Common myeloid progenitor, CD34-positive (primary cell): ENCODE data around the gene NDUFAF7.

ENCODE experiments used
- CTCF ChIA-PET: fragments of 350-600 bp; sonication (Branson Sonifier 250); formaldehyde crosslinking; loops from one replicate; lab custom pipeline; 2021; ENCODE audit warnings: antibody characterized with exemption; lab: Charles Lee
- POLR2A ChIA-PET: fragments of 350-600 bp; sonication (Branson Sonifier 250); formaldehyde crosslinking; loops from one replicate; lab custom pipeline; 2021; ENCODE audit warnings: antibody characterized with exemption; lab: Charles Lee
- DNase-seq, 3 donors: peaks; one replicate each; pipeline versions ENCODE4 v3.0.0 to v3.0.0-alpha.2; 2013
- H3K27ac ChIP-seq, 2 experiments: 1 replicate in 1 of 2; 2 replicates in 1 of 2; pipeline ENCODE4 v1.7.0; 2013; ENCODE audit warnings: inconsistent platforms in 2 of 2, low read length in 2 of 2, mild to moderate bottlenecking in 2 of 2, low read depth in 1 of 2, moderate library complexity in 1 of 2; ENCODE audit not compliant: severe bottlenecking in 2 of 2, insufficient read depth in 1 of 2, poor library complexity in 1 of 2
- H3K27me3 ChIP-seq, 5 experiments: replicated peaks in 2 of 5; 1 replicate in 3 of 5; 2 replicates in 2 of 5; pipeline versions ENCODE4 v1.6.1 to v1.7.0; 2013; ENCODE audit warnings: low read length in 4 of 5, mild to moderate bottlenecking in 2 of 5, moderate library complexity in 2 of 5, inconsistent platforms in 1 of 5; ENCODE audit not compliant: insufficient read depth in 5 of 5, control insufficient read depth in 4 of 5
- H3K36me3 ChIP-seq, 4 experiments: 1 replicate in 2 of 4; 2 replicates in 2 of 4; pipeline versions ENCODE4 v1.6.1 to v1.7.0; 2013; ENCODE audit warnings: low read length in 3 of 4, control low read depth in 1 of 4, mild to moderate bottlenecking in 1 of 4; ENCODE audit not compliant: control insufficient read depth in 4 of 4, insufficient read depth in 4 of 4
- H3K4me1 ChIP-seq, 4 experiments: 1 replicate in 3 of 4; 2 replicates in 1 of 4; pipeline versions ENCODE4 v1.6.1 to v1.7.1; 2013; ENCODE audit warnings: low read length in 3 of 4, mild to moderate bottlenecking in 3 of 4, control low read depth in 1 of 4, inconsistent platforms in 1 of 4, moderate library complexity in 1 of 4; ENCODE audit not compliant: control insufficient read depth in 4 of 4, insufficient read depth in 4 of 4; ENCODE audit errors: control extremely low read depth in 1 of 4
- H3K4me3 ChIP-seq, 7 experiments: 1 replicate in 4 of 7; 2 replicates in 3 of 7; pipeline versions ENCODE4 v1.5.1 to v1.7.0; 2013; ENCODE audit warnings: mild to moderate bottlenecking in 7 of 7, low read length in 6 of 7, moderate library complexity in 6 of 7, inconsistent platforms in 2 of 7, low read depth in 2 of 7, control low read depth in 1 of 7; ENCODE audit not compliant: insufficient read depth in 4 of 7, control insufficient read depth in 1 of 7; ENCODE audit errors: extremely low read depth in 1 of 7
- H3K9me3 ChIP-seq, 5 experiments: 1 replicate in 4 of 5; 2 replicates in 1 of 5; pipeline versions ENCODE4 v1.6.1 to v1.7.1; 2013; ENCODE audit warnings: low read length in 4 of 5, mild to moderate bottlenecking in 2 of 5, inconsistent platforms in 1 of 5, low read depth in 1 of 5, moderate library complexity in 1 of 5; ENCODE audit not compliant: control insufficient read depth in 4 of 5, insufficient read depth in 2 of 5; ENCODE audit errors: control extremely low read depth in 1 of 5
- WGBS: methylation state at CpG from one replicate; pipeline ENCODE4 v1.1.5; 2013; ENCODE audit not compliant: insufficient coverage; 5-methylcytosine and 5-hydroxymethylcytosine counted together

NDUFAF7 gene

DNA sequence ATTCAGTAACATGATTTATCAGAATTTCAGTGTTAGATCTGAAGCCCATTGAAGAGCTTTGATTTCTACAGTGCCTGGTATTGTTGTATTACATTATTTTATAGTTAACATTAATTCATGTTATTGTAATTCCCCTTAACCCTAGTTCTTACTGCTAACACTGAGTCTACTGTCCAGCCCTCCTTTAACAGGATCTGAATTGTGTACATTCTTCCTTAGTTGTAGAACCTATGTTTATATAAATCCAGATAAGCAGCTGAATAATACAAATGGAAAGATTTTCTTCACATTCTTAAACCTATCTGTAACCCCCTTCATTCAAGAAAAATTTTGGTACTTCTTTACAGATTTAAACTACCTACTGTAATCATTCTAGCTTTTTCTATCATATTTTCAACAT is 14.7 kb downstream of the NDUFAF7 start:
- Histone ChIP-seq H3K27ac (no peak overlapping the region), H3K36me3 (peaks cover 14 to 80% (median 61%) of the 10 kb centered on the region in 4 experiments), H3K4me3 (no peak overlapping the region), H3K4me1 (no peaks in the 10 kb centered on the region), H3K27me3 (no peaks in the 10 kb centered on the region), H3K9me3 (no peaks in the 10 kb centered on the region)
- CTCF ChIA-PET = interaction anchor here (1.0 kb wide), 1 partner anchor 11 kb away, joined by 5 read pairs; no protein-coding TSS in a partner anchor
- DNase-seq = no peak
- POLR2A ChIA-PET = no interaction called here

- no peak for DNase-seq
- H3K27me3 ChIP-seq = no peaks in the 10 kb centered on the region
- H3K9me3 ChIP-seq = no peaks in the 10 kb centered on the region
- no peaks in the 10 kb centered on the region for H3K4me1 ChIP-seq
- no peak overlapping the region for H3K4me3 ChIP-seq
- peak overlapping the region in 1 of 2 experiments; percentile 38 for H3K27ac ChIP-seq
- peaks cover 16 to 80% (median 57%) of the 10 kb centered on the region in 4 experiments for H3K36me3 ChIP-seq
- ChIA-PET CTCF (interaction anchor here (0.6 to 2.1 kb wide), 4 partner anchors 12 to 142 kb away, joined by 3 to 8 read pairs (median 4); no protein-coding TSS in a partner anchor), POLR2A (no interaction called here)
- 100% methylated on average over 1 of the region's 5 CpGs for WGBS
Measured at GRCh38 chr2:37250869-37251740, 19.6 kb downstream of the NDUFAF7 start.

DNA sequence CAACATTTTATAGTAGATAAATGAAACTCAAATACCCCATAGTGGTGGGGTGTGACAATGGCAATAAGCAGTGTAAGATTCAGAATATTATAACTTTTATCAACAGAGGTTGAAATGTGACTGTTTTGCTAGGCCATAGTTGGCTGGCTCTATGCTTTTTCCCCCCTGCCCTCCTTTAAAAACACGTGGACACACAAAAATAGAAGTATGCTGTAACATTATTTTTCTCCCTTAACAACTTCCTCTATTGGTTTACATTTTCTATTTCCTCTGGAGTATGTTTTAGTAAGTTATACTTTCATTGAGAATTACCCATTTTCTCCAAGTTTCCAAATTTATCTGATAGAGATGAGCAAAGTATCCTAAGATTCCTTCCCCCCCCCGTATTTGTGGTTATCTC is 31.1 kb downstream of the NDUFAF7 start:
- Histone ChIP-seq H3K27ac (no peak overlapping the region), H3K9me3 (no peaks in the 10 kb centered on the region), H3K4me3 (no peak overlapping the region), H3K4me1 (peaks cover 0 to 6% (median 1%) of the 10 kb centered on the region in 4 experiments), H3K36me3 (peaks cover 5 to 44% (median 18%) of the 10 kb centered on the region in 4 experiments), H3K27me3 (no peaks in the 10 kb centered on the region)
- peak in 2 of 3 donors; percentile 15 to 30 for DNase-seq
- CTCF ChIA-PET = interaction anchor here (0.7 to 2.4 kb wide), 3 partner anchors 11 to 105 kb away, joined by 3 to 8 read pairs (median 3); no protein-coding TSS in a partner anchor
- POLR2A ChIA-PET = interaction anchor here (0.6 kb wide), 1 partner anchor 120 kb away, joined by 3 read pairs; no protein-coding TSS in a partner anchor
- WGBS = no CpG with 5 or more reads among the region's 2 CpGs

GRCh38 chr2:37263839-37264238 is 32.4 kb downstream of the NDUFAF7 start:
- CTCF ChIA-PET = interaction anchor here (1.4 to 2.4 kb wide), 2 partner anchors 12 to 84 kb away, joined by 3 to 8 read pairs; no protein-coding TSS in a partner anchor

GRCh38 chr2:37267685-37268084 is 36.2 kb downstream of the NDUFAF7 start:
- peaks cover 13 to 68% (median 26%) of the 10 kb centered on the region in 4 experiments for H3K36me3 ChIP-seq
- H3K27me3 ChIP-seq = no peaks in the 10 kb centered on the region
- CTCF ChIA-PET = interaction anchor here (1.2 kb wide), 1 partner anchor 11 kb away, joined by 3 read pairs; no protein-coding TSS in a partner anchor
- no peak for DNase-seq
- H3K4me3 ChIP-seq = no peak overlapping the region
- POLR2A ChIA-PET = no interaction called here
- H3K4me1 ChIP-seq = peaks cover 0 to 1% (median under 1%) of the 10 kb centered on the region in 4 experiments
- no peak overlapping the region for H3K27ac ChIP-seq
- H3K9me3 ChIP-seq = no peaks in the 10 kb centered on the region

More at GRCh38 chr2:37263839-37264238, 32.4 kb downstream of the NDUFAF7 start:
- Histone ChIP-seq H3K4me3 (no peak overlapping the region), H3K36me3 (peaks cover 5 to 45% (median 16%) of the 10 kb centered on the region in 4 experiments), H3K27ac (no peak overlapping the region), H3K9me3 (no peaks in the 10 kb centered on the region), H3K4me1 (peaks cover 0 to 6% (median 1%) of the 10 kb centered on the region in 4 experiments), H3K27me3 (no peaks in the 10 kb centered on the region)
- POLR2A ChIA-PET = no interaction called here
- WGBS = 90% methylated on average over 2 of the region's 2 CpGs
- peak; percentile 3 to 5 (median 3) for DNase-seq

DNA sequence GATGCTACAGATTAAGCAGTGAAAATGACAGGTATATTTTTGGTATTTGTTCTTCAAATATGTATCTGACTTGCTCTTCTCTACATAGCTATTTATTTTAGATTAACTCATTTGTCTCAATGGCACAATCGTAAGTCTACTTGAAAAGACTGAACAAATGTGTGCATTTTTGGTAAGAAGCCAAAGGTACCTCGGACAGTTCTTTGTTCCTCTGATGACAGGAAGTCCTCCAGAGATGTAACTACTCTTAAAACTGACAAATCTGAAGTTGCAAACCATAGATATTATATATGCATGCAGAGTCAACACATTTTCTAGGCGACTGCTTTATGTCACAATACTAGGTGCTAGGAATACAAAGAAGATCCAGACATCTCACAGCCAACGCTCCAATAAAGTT is 36.7 kb downstream of the NDUFAF7 start:
- ChIA-PET CTCF (no interaction called here), POLR2A (no interaction called here)
- 90% methylated on average over 2 of the region's 4 CpGs for WGBS
- no peak overlapping the region for H3K27ac ChIP-seq
- no peak for DNase-seq
- no peaks in the 10 kb centered on the region for H3K9me3 ChIP-seq
- no peaks in the 10 kb centered on the region for H3K27me3 ChIP-seq
- peaks cover 14 to 70% (median 28%) of the 10 kb centered on the region in 4 experiments for H3K36me3 ChIP-seq
- H3K4me1 ChIP-seq = no peaks in the 10 kb centered on the region
- H3K4me3 ChIP-seq = no peak overlapping the region
